ENCODE data around the gene EN1.

Gene EN1

GRCh38 chr2:118846953-118847761, at the start of gene EN1:
Gene EN1 (minus strand): TSS chr2:118847648. CDS start chr2:118847167, 481 bp downstream.
- TF ChIP-seq ZNF274 (IDR thresholded peaks at IDR 0.05; ENCODE audit: low read depth, low read length): no peak
- TF ChIP-seq SUZ12 (IDR thresholded peaks at IDR 0.05; ENCODE audit: extremely low read depth, insufficient read depth, insufficient read length): no peak
- no peak for TF ChIP-seq YY1 (IDR thresholded peaks at IDR 0.05; ENCODE audit: insufficient read depth, insufficient read length)

GRCh38 chr2:118893100-118893499, 45.7 kb upstream of the EN1 start:
- no peak overlapping the region for H3K4me3 ChIP-seq (ENCODE audit: insufficient read length, low read depth)
- no peaks in the 10 kb centered on the region for H3K36me3 ChIP-seq (ENCODE audit: insufficient read depth, insufficient read length, low read length)
- DNase-seq (ENCODE audit: low read depth, low spot score): no peak
- peaks cover 14% of the 10 kb centered on the region; the same call in 1 of the 2 replicates for H3K9me3 ChIP-seq (ENCODE audit: insufficient read depth, low read length)
- H3K9ac ChIP-seq (ENCODE audit: insufficient read length, low read depth): no peak overlapping the region
- H3K4me1 ChIP-seq (ENCODE audit: insufficient read depth, insufficient read length): no peaks in the 10 kb centered on the region
- H3K27me3 ChIP-seq (ENCODE audit: insufficient read depth, insufficient read length): no peaks in the 10 kb centered on the region
- TF ChIP-seq YY1 (IDR thresholded peaks at IDR 0.05; ENCODE audit: insufficient read depth, insufficient read length) (no peak), SUZ12 (IDR thresholded peaks at IDR 0.05; ENCODE audit: extremely low read depth, insufficient read depth, insufficient read length) (no peak), ZNF274 (IDR thresholded peaks at IDR 0.05; ENCODE audit: low read depth, low read length) (no peak)

More at GRCh38 chr2:118846953-118847761, at the start of gene EN1:
- Histone ChIP-seq H3K4me3 (ENCODE audit: insufficient read length, low read depth) (peak within 1 kb of the TSS; percentile 27), H3K9ac (ENCODE audit: insufficient read length, low read depth) (peak within 1 kb of the TSS; percentile 64), H3K36me3 (ENCODE audit: insufficient read depth, insufficient read length, low read length) (no peaks in the 10 kb centered on the region), H3K4me1 (ENCODE audit: insufficient read depth, insufficient read length) (peaks cover 28% of the 10 kb centered on the region), H3K27me3 (ENCODE audit: insufficient read depth, insufficient read length) (peaks cover 96% of the 10 kb centered on the region), H3K9me3 (ENCODE audit: insufficient read depth, low read length) (no peaks in the 10 kb centered on the region)
- DNase-seq (ENCODE audit: low read depth, low spot score): no peak

- Histone ChIP-seq H3K27me3 (ENCODE audit: insufficient read depth, insufficient read length) (no peaks in the 10 kb centered on the region), H3K36me3 (ENCODE audit: insufficient read depth, insufficient read length, low read length) (no peaks in the 10 kb centered on the region), H3K4me3 (ENCODE audit: insufficient read length, low read depth) (no peak overlapping the region), H3K9me3 (ENCODE audit: insufficient read depth, low read length) (peaks cover 14% of the 10 kb centered on the region; the same call in 1 of the 2 replicates), H3K9ac (ENCODE audit: insufficient read length, low read depth) (no peak overlapping the region), H3K4me1 (ENCODE audit: insufficient read depth, insufficient read length) (no peaks in the 10 kb centered on the region)
- TF ChIP-seq YY1 (IDR thresholded peaks at IDR 0.05; ENCODE audit: insufficient read depth, insufficient read length) (no peak), SUZ12 (IDR thresholded peaks at IDR 0.05; ENCODE audit: extremely low read depth, insufficient read depth, insufficient read length) (no peak), ZNF274 (IDR thresholded peaks at IDR 0.05; ENCODE audit: low read depth, low read length) (no peak)
- DNase-seq (ENCODE audit: low read depth, low spot score): no peak
Observed at GRCh38 chr2:118889995-118890394, 42.5 kb upstream of the EN1 start.

- Histone ChIP-seq H3K4me3 (ENCODE audit: insufficient read length, low read depth) (no peak overlapping the region), H3K36me3 (ENCODE audit: insufficient read depth, insufficient read length, low read length) (no peaks in the 10 kb centered on the region), H3K9me3 (ENCODE audit: insufficient read depth, low read length) (no peaks in the 10 kb centered on the region), H3K4me1 (ENCODE audit: insufficient read depth, insufficient read length) (no peaks in the 10 kb centered on the region), H3K9ac (ENCODE audit: insufficient read length, low read depth) (no peak overlapping the region), H3K27me3 (ENCODE audit: insufficient read depth, insufficient read length) (peaks cover 10% of the 10 kb centered on the region)
- DNase-seq (ENCODE audit: low read depth, low spot score): no peak
- no peak for TF ChIP-seq YY1 (IDR thresholded peaks at IDR 0.05; ENCODE audit: insufficient read depth, insufficient read length)
- TF ChIP-seq SUZ12 (IDR thresholded peaks at IDR 0.05; ENCODE audit: extremely low read depth, insufficient read depth, insufficient read length): no peak
- TF ChIP-seq ZNF274 (IDR thresholded peaks at IDR 0.05; ENCODE audit: low read depth, low read length): no peak
Observed at GRCh38 chr2:118883792-118884191, 36.3 kb upstream of the EN1 start.

GRCh38 chr2:118882693-118883336, 35.4 kb upstream of the EN1 start:
- no peak overlapping the region for H3K4me3 ChIP-seq (ENCODE audit: insufficient read length, low read depth)
- H3K27me3 ChIP-seq (ENCODE audit: insufficient read depth, insufficient read length): peaks cover 10% of the 10 kb centered on the region
- peak; percentile 68 for DNase-seq (ENCODE audit: low read depth, low spot score)
- no peak overlapping the region for H3K9ac ChIP-seq (ENCODE audit: insufficient read length, low read depth)
- H3K4me1 ChIP-seq (ENCODE audit: insufficient read depth, insufficient read length): no peaks in the 10 kb centered on the region
- H3K36me3 ChIP-seq (ENCODE audit: insufficient read depth, insufficient read length, low read length): no peaks in the 10 kb centered on the region
- H3K9me3 ChIP-seq (ENCODE audit: insufficient read depth, low read length): no peaks in the 10 kb centered on the region
- TF ChIP-seq SUZ12 (IDR thresholded peaks at IDR 0.05; ENCODE audit: extremely low read depth, insufficient read depth, insufficient read length): no peak
- TF ChIP-seq YY1 (IDR thresholded peaks at IDR 0.05; ENCODE audit: insufficient read depth, insufficient read length): no peak
- TF ChIP-seq ZNF274 (IDR thresholded peaks at IDR 0.05; ENCODE audit: low read depth, low read length): no peak

- TF ChIP-seq SUZ12 (IDR thresholded peaks at IDR 0.05; ENCODE audit: extremely low read depth, insufficient read depth, insufficient read length): no peak
- DNase-seq (ENCODE audit: low read depth, low spot score): peak; percentile 66
- peaks cover 10% of the 10 kb centered on the region for H3K27me3 ChIP-seq (ENCODE audit: insufficient read depth, insufficient read length)
Observed at GRCh38 chr2:118881490-118882129, 34.2 kb upstream of the EN1 start.

GRCh38 chr2:118880501-118880900, 33.1 kb upstream of the EN1 start:
- peaks cover 10% of the 10 kb centered on the region for H3K27me3 ChIP-seq (ENCODE audit: insufficient read depth, insufficient read length)
- H3K9me3 ChIP-seq (ENCODE audit: insufficient read depth, low read length): no peaks in the 10 kb centered on the region
- H3K4me3 ChIP-seq (ENCODE audit: insufficient read length, low read depth): no peak overlapping the region
- TF ChIP-seq ZNF274 (IDR thresholded peaks at IDR 0.05; ENCODE audit: low read depth, low read length): no peak
- no peak for TF ChIP-seq YY1 (IDR thresholded peaks at IDR 0.05; ENCODE audit: insufficient read depth, insufficient read length)
- TF ChIP-seq SUZ12 (IDR thresholded peaks at IDR 0.05; ENCODE audit: extremely low read depth, insufficient read depth, insufficient read length): no peak
- no peaks in the 10 kb centered on the region for H3K36me3 ChIP-seq (ENCODE audit: insufficient read depth, insufficient read length, low read length)
- H3K9ac ChIP-seq (ENCODE audit: insufficient read length, low read depth): no peak overlapping the region
- H3K4me1 ChIP-seq (ENCODE audit: insufficient read depth, insufficient read length): no peaks in the 10 kb centered on the region
- DNase-seq (ENCODE audit: low read depth, low spot score): no peak

More at GRCh38 chr2:118881490-118882129, 34.2 kb upstream of the EN1 start:
- H3K9me3 ChIP-seq (ENCODE audit: insufficient read depth, low read length): no peaks in the 10 kb centered on the region
- no peak overlapping the region for H3K9ac ChIP-seq (ENCODE audit: insufficient read length, low read depth)
- H3K4me3 ChIP-seq (ENCODE audit: insufficient read length, low read depth): no peak overlapping the region
- H3K36me3 ChIP-seq (ENCODE audit: insufficient read depth, insufficient read length, low read length): no peaks in the 10 kb centered on the region
- H3K4me1 ChIP-seq (ENCODE audit: insufficient read depth, insufficient read length): no peaks in the 10 kb centered on the region
